KMS-11 (cell line): ENCODE results near the gene FAM110D.

Experiments used
- H2AFZ ChIP-seq: fragments of 200-600 bp; sonication (generic); 2 replicates; pipeline ENCODE4 v1.6.1; 2016; ENCODE audit warnings: antibody characterized with exemption, mixed run types, low read depth
- H3K27ac ChIP-seq: fragments of 200-600 bp; sonication (generic); 2 replicates; pipeline ENCODE4 v1.6.1; 2016; ENCODE audit warnings: mild to moderate bottlenecking, mixed run types
- H3K27me3 ChIP-seq: fragments of 200-600 bp; sonication (generic); 2 replicates; pipeline ENCODE4 v1.6.1; 2017; ENCODE audit warnings: mild to moderate bottlenecking, low read depth, mixed run types, moderate library complexity; ENCODE audit not compliant: insufficient read depth
- H3K36me3 ChIP-seq: fragments of 200-600 bp; sonication (generic); 2 replicates; pipeline ENCODE4 v1.6.1; 2017; ENCODE audit warnings: mild to moderate bottlenecking, mixed run types; ENCODE audit not compliant: insufficient read depth
- H3K4me1 ChIP-seq: fragments of 200-600 bp; sonication (generic); 2 replicates; pipeline ENCODE4 v1.6.1; 2016; ENCODE audit warnings: mild to moderate bottlenecking, low read depth, mixed run types; ENCODE audit not compliant: poor library complexity, severe bottlenecking
- H3K4me2 ChIP-seq: fragments of 200-600 bp; sonication (generic); 2 replicates; pipeline ENCODE4 v1.7.0; 2016; ENCODE audit warnings: mild to moderate bottlenecking, mixed run types
- H3K4me3 ChIP-seq: fragments of 200-600 bp; sonication (generic); IDR thresholded peaks from 2 replicates; pipeline ENCODE4 v1.6.1; 2017; ENCODE audit warnings: low read depth, low read length, mixed read lengths; ENCODE audit not compliant: insufficient read depth
- H3K79me2 ChIP-seq: fragments of 200-600 bp; sonication (generic); 2 replicates; pipeline ENCODE4 v1.6.1; 2016; ENCODE audit warnings: low read depth, mixed run types; ENCODE audit not compliant: insufficient read depth
- H3K9ac ChIP-seq: fragments of 200-600 bp; sonication (generic); 2 replicates; pipeline ENCODE4 v1.6.1; 2016; ENCODE audit warnings: mild to moderate bottlenecking, mixed run types
- H4K20me1 ChIP-seq: fragments of 200-600 bp; sonication (generic); 2 replicates; pipeline ENCODE4 v1.6.1; 2016; ENCODE audit warnings: mild to moderate bottlenecking, mixed run types; ENCODE audit not compliant: insufficient read depth
- TF ChIP-seq, protein P1 (sequence below): fragments of 200-600 bp; sonication (generic); conservative IDR thresholded peaks from 2 replicates; pipeline ENCODE4 v1.6.1; 2017; ENCODE audit warnings: low read depth, mild to moderate bottlenecking, antibody characterized with exemption, low read length, moderate library complexity, mixed read lengths

Gene FAM110D

GRCh38 chr1:26195805-26196204, 36.9 kb downstream of the FAM110D start:
- Histone ChIP-seq H3K4me3 (no peak overlapping the region), H2AFZ (no peak overlapping the region), H3K27ac (no peak overlapping the region), H3K4me1 (no peaks in the 10 kb centered on the region), H3K27me3 (no peaks in the 10 kb centered on the region), H3K4me2 (no peak overlapping the region), H3K9ac (no peak overlapping the region), H3K36me3 (no peaks in the 10 kb centered on the region), H3K79me2 (no peaks in the 10 kb centered on the region), H4K20me1 (no peaks in the 10 kb centered on the region)
- TF ChIP-seq, protein P1, sequence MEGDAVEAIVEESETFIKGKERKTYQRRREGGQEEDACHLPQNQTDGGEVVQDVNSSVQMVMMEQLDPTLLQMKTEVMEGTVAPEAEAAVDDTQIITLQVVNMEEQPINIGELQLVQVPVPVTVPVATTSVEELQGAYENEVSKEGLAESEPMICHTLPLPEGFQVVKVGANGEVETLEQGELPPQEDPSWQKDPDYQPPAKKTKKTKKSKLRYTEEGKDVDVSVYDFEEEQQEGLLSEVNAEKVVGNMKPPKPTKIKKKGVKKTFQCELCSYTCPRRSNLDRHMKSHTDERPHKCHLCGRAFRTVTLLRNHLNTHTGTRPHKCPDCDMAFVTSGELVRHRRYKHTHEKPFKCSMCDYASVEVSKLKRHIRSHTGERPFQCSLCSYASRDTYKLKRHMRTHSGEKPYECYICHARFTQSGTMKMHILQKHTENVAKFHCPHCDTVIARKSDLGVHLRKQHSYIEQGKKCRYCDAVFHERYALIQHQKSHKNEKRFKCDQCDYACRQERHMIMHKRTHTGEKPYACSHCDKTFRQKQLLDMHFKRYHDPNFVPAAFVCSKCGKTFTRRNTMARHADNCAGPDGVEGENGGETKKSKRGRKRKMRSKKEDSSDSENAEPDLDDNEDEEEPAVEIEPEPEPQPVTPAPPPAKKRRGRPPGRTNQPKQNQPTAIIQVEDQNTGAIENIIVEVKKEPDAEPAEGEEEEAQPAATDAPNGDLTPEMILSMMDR: no peak

DNA sequence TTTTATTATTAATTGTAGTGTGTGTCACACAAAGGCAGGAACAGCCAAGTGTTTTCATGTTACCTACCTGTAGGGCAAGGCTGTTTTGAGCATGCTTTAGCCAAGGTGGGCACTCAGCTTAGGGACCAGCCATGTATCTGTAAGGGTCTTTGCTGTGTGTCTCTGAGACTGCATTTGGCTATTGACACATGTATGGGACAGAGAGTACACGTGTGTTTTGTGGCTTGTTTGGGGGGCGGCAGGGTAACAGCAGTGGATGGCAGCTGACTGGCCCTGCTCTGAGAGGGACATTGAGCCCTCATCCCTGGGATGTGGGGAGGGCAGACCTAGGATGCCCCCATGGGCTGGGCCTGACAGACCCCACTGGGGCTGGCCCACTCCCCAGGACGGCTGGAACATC, 38.4 kb downstream of the FAM110D start:
- Histone ChIP-seq H3K9ac (no peak overlapping the region), H3K27ac (no peak overlapping the region), H3K4me3 (no peak overlapping the region), H2AFZ (no peak overlapping the region), H3K4me1 (no peaks in the 10 kb centered on the region), H3K36me3 (no peaks in the 10 kb centered on the region), H3K79me2 (no peaks in the 10 kb centered on the region), H3K4me2 (no peak overlapping the region), H3K27me3 (no peaks in the 10 kb centered on the region), H4K20me1 (no peaks in the 10 kb centered on the region)
- TF ChIP-seq, protein P1: no peak

DNA sequence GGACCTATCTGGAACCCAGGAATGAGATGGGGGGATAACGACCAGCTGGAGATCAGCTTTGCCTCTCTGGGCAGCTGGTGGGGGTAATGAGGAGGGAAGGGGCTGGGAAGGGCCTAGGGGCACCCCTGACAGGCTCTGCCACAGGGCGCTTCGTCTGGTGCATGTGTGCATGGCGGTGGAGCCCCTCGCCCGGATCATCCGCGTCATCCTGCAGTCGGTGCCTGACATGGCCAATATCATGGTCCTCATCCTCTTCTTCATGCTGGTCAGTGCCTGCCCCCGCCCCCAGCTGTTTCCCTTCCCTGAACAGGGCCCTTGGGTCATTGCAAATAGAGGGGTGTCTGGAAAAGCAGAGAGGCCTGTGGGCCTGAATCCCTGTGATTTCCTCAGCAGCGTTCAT, 38.9 kb downstream of the FAM110D start:
- Histone ChIP-seq H3K4me2 (no peak overlapping the region), H3K4me3 (no peak overlapping the region), H3K9ac (no peak overlapping the region), H4K20me1 (no peaks in the 10 kb centered on the region), H3K27ac (no peak overlapping the region), H3K27me3 (no peaks in the 10 kb centered on the region; the same call in 1 of the 2 replicates), H3K4me1 (no peaks in the 10 kb centered on the region), H3K36me3 (no peaks in the 10 kb centered on the region), H2AFZ (no peak overlapping the region), H3K79me2 (no peaks in the 10 kb centered on the region)
- TF ChIP-seq, protein P1: no peak

GRCh38 chr1:26200413-26200812, 41.5 kb downstream of the FAM110D start:
- Histone ChIP-seq H3K27me3 (no peaks in the 10 kb centered on the region; the same call in 1 of the 2 replicates), H2AFZ (no peak overlapping the region), H3K4me3 (no peak overlapping the region), H3K9ac (no peak overlapping the region), H3K4me1 (no peaks in the 10 kb centered on the region), H4K20me1 (no peaks in the 10 kb centered on the region), H3K36me3 (no peaks in the 10 kb centered on the region), H3K27ac (no peak overlapping the region), H3K79me2 (no peaks in the 10 kb centered on the region), H3K4me2 (no peak overlapping the region)
- TF ChIP-seq, protein P1: no peak
